Measurements from ENCODE around the gene ENTPD7.

The ENTPD7 gene

DNA sequence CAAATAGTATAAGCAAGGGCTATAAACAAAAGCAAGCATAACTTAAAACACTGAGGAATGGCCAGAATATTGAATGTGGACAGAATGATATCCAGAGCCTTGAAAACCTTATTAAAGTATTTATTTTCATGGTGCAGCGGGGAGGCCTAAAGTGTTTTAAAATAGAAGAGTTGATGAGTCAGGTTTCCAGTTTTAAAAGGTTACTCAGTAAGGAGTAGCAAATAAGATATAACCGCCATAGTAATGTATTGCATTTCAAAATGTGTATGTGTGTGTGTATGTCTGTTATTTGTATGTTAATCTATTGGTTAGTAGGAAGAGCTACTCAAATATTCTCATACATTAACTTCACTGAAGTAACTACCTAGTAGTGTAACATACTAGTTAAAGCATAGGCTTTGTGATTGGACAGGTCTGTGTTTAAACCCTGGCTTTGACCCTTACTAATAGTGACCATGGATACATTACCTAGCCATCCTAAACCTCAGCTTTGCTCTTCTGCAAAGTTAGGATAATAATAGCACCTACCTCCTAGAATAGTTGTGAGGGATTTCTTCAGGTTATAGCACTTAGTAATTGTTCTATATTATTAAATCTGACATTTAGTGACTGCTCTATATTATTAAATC is 89.6 kb downstream of the ENTPD7 start:
- Histone ChIP-seq H3K27me3 (ENCODE audit: insufficient read depth, low read length) (no peaks in the 10 kb centered on the region), H3K36me3 (ENCODE audit: insufficient read depth, low read length) (peaks cover 66% of the 10 kb centered on the region), H3K9me3 (ENCODE audit: low read length) (no peaks in the 10 kb centered on the region), H3K4me3 (ENCODE audit: low read length) (no peak overlapping the region), H3K4me1 (ENCODE audit: insufficient read depth, low read length) (no peaks in the 10 kb centered on the region), H2AFZ (ENCODE audit: low read depth, low read length) (no peak overlapping the region)

DNA sequence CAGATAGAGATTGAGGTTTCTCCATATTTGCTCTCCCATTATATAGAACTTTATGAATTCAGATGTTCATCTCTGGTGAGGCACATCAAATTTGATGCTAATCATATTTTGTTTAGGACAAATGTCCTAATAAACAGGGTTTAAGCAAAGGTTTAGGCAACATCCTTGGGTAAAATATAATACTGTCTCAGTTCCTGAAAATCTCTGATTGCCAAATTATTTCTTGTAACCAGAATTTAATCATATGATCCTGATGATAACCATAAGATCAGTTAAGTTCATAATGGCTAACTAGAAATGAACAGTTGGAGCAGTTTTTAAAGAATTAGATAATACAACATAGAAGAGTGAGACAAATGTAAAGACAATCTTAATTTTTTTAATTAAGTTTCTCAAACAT is 91.3 kb downstream of the ENTPD7 start:
- H3K36me3 ChIP-seq (ENCODE audit: insufficient read depth, low read length), result peaks cover 74% of the 10 kb centered on the region
- H3K4me1 ChIP-seq (ENCODE audit: insufficient read depth, low read length), result no peaks in the 10 kb centered on the region
- H2AFZ ChIP-seq (ENCODE audit: low read depth, low read length), result no peak overlapping the region
- H3K4me3 ChIP-seq (ENCODE audit: low read length), result no peak overlapping the region
- H3K9me3 ChIP-seq (ENCODE audit: low read length), result no peaks in the 10 kb centered on the region
- H3K27me3 ChIP-seq (ENCODE audit: insufficient read depth, low read length), result no peaks in the 10 kb centered on the region

GRCh38 chr10:99754670-99755069 is 95.4 kb downstream of the ENTPD7 start:
- no peaks in the 10 kb centered on the region for H3K27me3 ChIP-seq (ENCODE audit: insufficient read depth, low read length)
- no peak overlapping the region for H3K4me3 ChIP-seq (ENCODE audit: low read length)
- no peaks in the 10 kb centered on the region for H3K9me3 ChIP-seq (ENCODE audit: low read length)
- H3K36me3 ChIP-seq (ENCODE audit: insufficient read depth, low read length), result peaks cover 67% of the 10 kb centered on the region
- H2AFZ ChIP-seq (ENCODE audit: low read depth, low read length), result no peak overlapping the region
- no peaks in the 10 kb centered on the region for H3K4me1 ChIP-seq (ENCODE audit: insufficient read depth, low read length)

Measured in neuron (in vitro differentiated cells).